Measurements from ENCODE around the gene PPM1B. TPM values are rescaled to one million over a fixed set of nuclear protein-coding genes. Genes with fewer than 3 reads are reported as not detected.
A peak's percentile ranks its signal among the peaks of the same experiment; 100 is the strongest.

The PPM1B gene
- total and polyA plus RNA-seq, 10 of the 15 experiments (the other 5 are each of a cell fraction or from before 2014, with no cell fraction given): 12.5 to 53.4 (median 33.7) TPM

DNA sequence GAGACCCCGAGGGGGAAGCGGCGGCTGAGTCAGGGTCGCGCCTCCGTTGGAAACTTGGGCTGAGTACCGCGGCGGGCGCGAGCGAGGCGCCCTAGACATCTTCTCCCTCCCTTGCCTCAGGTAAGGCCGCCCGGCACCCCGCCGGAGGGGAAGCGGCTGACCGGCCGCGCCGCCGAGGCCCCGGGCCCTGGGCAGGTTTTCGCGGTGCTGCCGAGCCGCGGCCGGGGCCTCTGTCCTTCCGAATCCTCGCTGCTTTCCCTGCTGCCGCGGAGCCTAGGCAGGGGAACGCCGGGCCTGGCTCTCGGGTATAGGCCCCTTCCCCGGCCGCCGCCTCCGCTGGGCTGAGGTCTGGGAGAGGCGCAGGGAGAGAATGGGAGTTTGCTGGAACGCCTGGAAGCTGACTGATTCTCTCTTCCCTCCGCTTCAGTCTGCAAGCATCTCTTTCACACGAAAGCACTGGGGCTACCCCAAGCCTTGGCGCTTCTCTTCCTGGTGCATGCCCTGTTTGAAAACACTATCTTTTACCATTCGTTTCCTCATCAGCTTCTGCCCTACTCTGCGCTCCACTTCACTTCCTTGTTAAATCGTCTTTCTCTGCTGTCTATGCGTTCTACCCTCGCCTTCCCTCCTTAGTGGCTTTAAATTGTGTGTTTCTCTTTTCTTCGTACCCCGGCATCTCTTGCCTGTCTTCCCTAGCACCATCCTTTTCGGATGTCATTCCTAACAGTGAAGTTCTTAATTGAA lies 652 bp downstream of the PPM1B start (continued):
- TF ChIP-seq, protein P1, sequence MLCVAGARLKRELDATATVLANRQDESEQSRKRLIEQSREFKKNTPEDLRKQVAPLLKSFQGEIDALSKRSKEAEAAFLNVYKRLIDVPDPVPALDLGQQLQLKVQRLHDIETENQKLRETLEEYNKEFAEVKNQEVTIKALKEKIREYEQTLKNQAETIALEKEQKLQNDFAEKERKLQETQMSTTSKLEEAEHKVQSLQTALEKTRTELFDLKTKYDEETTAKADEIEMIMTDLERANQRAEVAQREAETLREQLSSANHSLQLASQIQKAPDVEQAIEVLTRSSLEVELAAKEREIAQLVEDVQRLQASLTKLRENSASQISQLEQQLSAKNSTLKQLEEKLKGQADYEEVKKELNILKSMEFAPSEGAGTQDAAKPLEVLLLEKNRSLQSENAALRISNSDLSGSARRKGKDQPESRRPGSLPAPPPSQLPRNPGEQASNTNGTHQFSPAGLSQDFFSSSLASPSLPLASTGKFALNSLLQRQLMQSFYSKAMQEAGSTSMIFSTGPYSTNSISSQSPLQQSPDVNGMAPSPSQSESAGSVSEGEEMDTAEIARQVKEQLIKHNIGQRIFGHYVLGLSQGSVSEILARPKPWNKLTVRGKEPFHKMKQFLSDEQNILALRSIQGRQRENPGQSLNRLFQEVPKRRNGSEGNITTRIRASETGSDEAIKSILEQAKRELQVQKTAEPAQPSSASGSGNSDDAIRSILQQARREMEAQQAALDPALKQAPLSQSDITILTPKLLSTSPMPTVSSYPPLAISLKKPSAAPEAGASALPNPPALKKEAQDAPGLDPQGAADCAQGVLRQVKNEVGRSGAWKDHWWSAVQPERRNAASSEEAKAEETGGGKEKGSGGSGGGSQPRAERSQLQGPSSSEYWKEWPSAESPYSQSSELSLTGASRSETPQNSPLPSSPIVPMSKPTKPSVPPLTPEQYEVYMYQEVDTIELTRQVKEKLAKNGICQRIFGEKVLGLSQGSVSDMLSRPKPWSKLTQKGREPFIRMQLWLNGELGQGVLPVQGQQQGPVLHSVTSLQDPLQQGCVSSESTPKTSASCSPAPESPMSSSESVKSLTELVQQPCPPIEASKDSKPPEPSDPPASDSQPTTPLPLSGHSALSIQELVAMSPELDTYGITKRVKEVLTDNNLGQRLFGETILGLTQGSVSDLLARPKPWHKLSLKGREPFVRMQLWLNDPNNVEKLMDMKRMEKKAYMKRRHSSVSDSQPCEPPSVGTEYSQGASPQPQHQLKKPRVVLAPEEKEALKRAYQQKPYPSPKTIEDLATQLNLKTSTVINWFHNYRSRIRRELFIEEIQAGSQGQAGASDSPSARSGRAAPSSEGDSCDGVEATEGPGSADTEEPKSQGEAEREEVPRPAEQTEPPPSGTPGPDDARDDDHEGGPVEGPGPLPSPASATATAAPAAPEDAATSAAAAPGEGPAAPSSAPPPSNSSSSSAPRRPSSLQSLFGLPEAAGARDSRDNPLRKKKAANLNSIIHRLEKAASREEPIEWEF (IDR thresholded peaks at IDR 0.05; ENCODE audit: insufficient replicate concordance, low read depth, low read length): peak; percentile 84
- TF ChIP-seq TCF3 (IDR thresholded peaks at IDR 0.05; ENCODE audit: borderline replicate concordance, insufficient read depth, low read depth, low read length): no peak
- TF ChIP-seq SIX5 (IDR thresholded peaks at IDR 0.05; ENCODE audit: low read depth, low read length, severe bottlenecking): peak; percentile 23
- TF ChIP-seq EZH2 (IDR thresholded peaks at IDR 0.05; ENCODE audit: borderline replicate concordance, control insufficient read depth, low read depth, low read length): no peak
- 0 out of 4 replicates have a peak, but pooled peaks of 1 of the 2 experiments have one; percentile 26 for TF ChIP-seq ETV6 (conservative IDR thresholded peaks at IDR 0.05 in 1 of 2, IDR thresholded peaks at IDR 0.05 in 1 of 2; ENCODE audit: borderline replicate concordance in 1 of 2, low read depth in 1 of 2)
- no peak for TF ChIP-seq RCOR1 (conservative IDR thresholded peaks at IDR 0.05; ENCODE audit: low read depth, low read length)
- TF ChIP-seq JUND (IDR thresholded peaks at IDR 0.05; ENCODE audit: low read depth, low read length): 0 out of 2 replicates have a peak, but pooled peaks have one; percentile 4
- TF ChIP-seq POLR2AphosphoS5 (IDR thresholded peaks at IDR 0.05; ENCODE audit: low read length): peak; percentile 20; the same call in 1 of the 2 replicates
- no peak for TF ChIP-seq KLF5 (IDR thresholded peaks at IDR 0.05; ENCODE audit: partially characterized antibody)

Data from GM12878 (cell line).